H1 (cell line): Measurements from ENCODE around the gene ADM2. TPM values are rescaled to one million over a fixed set of nuclear protein-coding genes. Genes with fewer than 3 reads are reported as not detected.

ENCODE experiments used
- CTCF ChIA-PET: fragments of 300-600 bp; sonication (Branson Sonifier 250); formaldehyde crosslinking; loops from one replicate; lab custom pipeline; 2021; ENCODE audit not compliant: partially characterized antibody; lab: Charles Lee
- POLR2A ChIA-PET: fragments of 300-600 bp; sonication (Branson Sonifier 250); formaldehyde crosslinking; loops from one replicate; lab custom pipeline; 2021; ENCODE audit warnings: inconsistent platforms; ENCODE audit not compliant: partially characterized antibody; lab: Charles Lee
- DNase-seq, 2 experiments: peaks; one replicate each; pipeline versions ENCODE4 v3.0.0 to v3.0.0-alpha.2; 2010 to 2022; ENCODE audit warnings: low spot score in 2 of 2, low read depth in 1 of 2, mixed read lengths in 1 of 2
- FAIRE-seq: peaks from 2 replicates; lab custom pipeline; 2011; peaks lifted over from hg19 to GRCh38; lab: Jason Lieb, UNC
- H2AFZ ChIP-seq: 2 replicates; pipeline ENCODE4 v1.8.1; 2012; ENCODE audit warnings: low read length, inconsistent platforms
- H2AK5ac ChIP-seq: 2 replicates; pipeline ENCODE4 v1.6.1; 2013; ENCODE audit warnings: low read depth, low read length
- H2BK120ac ChIP-seq: replicated peaks from 2 replicates; pipeline ENCODE3; 2013; ENCODE audit warnings: low read depth, low read length, inconsistent platforms
- H2BK12ac ChIP-seq: 2 replicates; pipeline ENCODE4 v1.6.1; 2013; ENCODE audit warnings: low read depth, low read length
- H2BK15ac ChIP-seq: 2 replicates; pipeline ENCODE4 v1.6.1; 2013; ENCODE audit warnings: low read length
- H2BK20ac ChIP-seq: 2 replicates; pipeline ENCODE4 v1.6.1; 2013; ENCODE audit warnings: low read length
- H2BK5ac ChIP-seq: 2 replicates; pipeline ENCODE4 v1.6.1; 2013; ENCODE audit warnings: low read depth, low read length
- H3K14ac ChIP-seq: 2 replicates; pipeline ENCODE4 v1.6.1; 2013; ENCODE audit warnings: inconsistent platforms; ENCODE audit not compliant: insufficient read length
- H3K18ac ChIP-seq: 2 replicates; pipeline ENCODE4 v1.6.1; 2013; ENCODE audit warnings: low read length; ENCODE audit errors: extremely low read depth
- H3K23ac ChIP-seq: 2 replicates; pipeline ENCODE4 v1.6.1; 2013; ENCODE audit warnings: inconsistent platforms; ENCODE audit not compliant: insufficient read length
- H3K23me2 ChIP-seq: 2 replicates; pipeline ENCODE4 v1.6.1; 2013; ENCODE audit warnings: low read depth, low read length
- H3K27ac ChIP-seq: 2 replicates; pipeline ENCODE4 v1.6.1; 2011; ENCODE audit warnings: low read depth, low read length, inconsistent platforms
- H3K27me3 ChIP-seq, 4 experiments: replicated peaks in 1 of 4; 1 replicate in 1 of 4; 2 replicates in 3 of 4; pipeline versions ENCODE4 v1.6.1 to v1.8.1; 2011 to 2013; ENCODE audit warnings: low read length in 3 of 4, mild to moderate bottlenecking in 3 of 4, inconsistent platforms in 2 of 4, mixed read lengths in 2 of 4, moderate library complexity in 1 of 4; ENCODE audit not compliant: control insufficient read depth in 3 of 4, insufficient read depth in 3 of 4; ENCODE audit errors: extremely low read depth in 1 of 4
- H3K36me3 ChIP-seq, 4 experiments: 2 replicates each; pipeline versions ENCODE4 v1.6.1 to v1.8.1; 2011 to 2013; ENCODE audit warnings: mild to moderate bottlenecking in 4 of 4, low read length in 3 of 4, moderate library complexity in 2 of 4, control low read depth in 1 of 4, inconsistent platforms in 1 of 4; ENCODE audit not compliant: insufficient read depth in 4 of 4, control insufficient read depth in 2 of 4
- H3K4ac ChIP-seq: replicated peaks from 2 replicates; pipeline ENCODE3; 2013; ENCODE audit warnings: low read length, low read depth, mixed read lengths, inconsistent platforms; ENCODE audit not compliant: insufficient read length
- H3K4me1 ChIP-seq, 4 experiments: replicated peaks in 1 of 4; 1 replicate in 1 of 4; 2 replicates in 3 of 4; pipeline versions ENCODE4 v1.6.1 to v1.8.1; 2011 to 2013; ENCODE audit warnings: low read length in 3 of 4, inconsistent platforms in 2 of 4, mixed read lengths in 1 of 4; ENCODE audit not compliant: insufficient read depth in 4 of 4, control insufficient read depth in 3 of 4
- H3K4me2 ChIP-seq, 2 experiments: 2 replicates each; pipeline versions ENCODE4 v1.6.1 to v1.8.1; 2011 to 2013; ENCODE audit warnings: low read depth in 2 of 2, low read length in 2 of 2, control low read depth in 1 of 2, inconsistent platforms in 1 of 2, mild to moderate bottlenecking in 1 of 2; ENCODE audit not compliant: insufficient read depth in 1 of 2
- H3K4me3 ChIP-seq, 4 experiments: fragments of 200-600, 300-600 bp in 1 of 4; sonication (generic), shearing (Covaris generic), sonication (Bioruptor Twin) in 1 of 4; 2 replicates each; pipeline versions ENCODE4 v1.5.1 to v1.8.1; 2011 to 2016; ENCODE audit warnings: low read length in 4 of 4, low read depth in 3 of 4, control low read depth in 2 of 4, inconsistent platforms in 2 of 4, mild to moderate bottlenecking in 2 of 4, mixed read lengths in 1 of 4, moderate library complexity in 1 of 4; ENCODE audit not compliant: insufficient read depth in 2 of 4; ENCODE audit errors: extremely low read depth in 1 of 4
- H3K56ac ChIP-seq: replicated peaks from 2 replicates; pipeline ENCODE3; 2013; ENCODE audit warnings: low read depth, mild to moderate bottlenecking, mixed read lengths, low read length, inconsistent platforms; ENCODE audit not compliant: insufficient read length
- H3K79me1 ChIP-seq: 2 replicates; pipeline ENCODE4 v1.6.1; 2013; ENCODE audit warnings: low read depth, low read length, control low read depth
- H3K79me2 ChIP-seq, 2 experiments: 2 replicates each; pipeline versions ENCODE4 v1.6.1 to v1.8.1; 2012 to 2013; ENCODE audit warnings: low read length in 2 of 2, mild to moderate bottlenecking in 2 of 2, inconsistent platforms in 1 of 2; ENCODE audit not compliant: insufficient read depth in 2 of 2, control insufficient read depth in 1 of 2
- H3K9ac ChIP-seq, 4 experiments: replicated peaks in 1 of 4; 1 replicate in 1 of 4; 2 replicates in 3 of 4; pipeline versions ENCODE4 v1.6.1 to v1.8.1; 2011 to 2013; ENCODE audit warnings: low read depth in 3 of 4, low read length in 3 of 4, control low read depth in 2 of 4, mild to moderate bottlenecking in 2 of 4, moderate library complexity in 2 of 4, inconsistent platforms in 1 of 4; ENCODE audit errors: extremely low read depth in 1 of 4
- H3K9me3 ChIP-seq, 2 experiments: 2 replicates each; pipeline versions ENCODE4 v1.6.1 to v1.8.1; 2012 to 2013; ENCODE audit warnings: mild to moderate bottlenecking in 2 of 2, moderate library complexity in 2 of 2, control low read depth in 1 of 2, inconsistent platforms in 1 of 2, low read depth in 1 of 2, low read length in 1 of 2, mixed read lengths in 1 of 2; ENCODE audit not compliant: insufficient read depth in 2 of 2
- H4K20me1 ChIP-seq, 2 experiments: replicated peaks in 1 of 2; 2 replicates each; pipeline versions ENCODE3 to v1.8.1; 2011 to 2013; ENCODE audit warnings: inconsistent platforms in 2 of 2, low read length in 2 of 2, mild to moderate bottlenecking in 1 of 2; ENCODE audit not compliant: insufficient read depth in 2 of 2, control insufficient read depth in 1 of 2
- H4K5ac ChIP-seq: 2 replicates; pipeline ENCODE4 v1.6.1; 2013; ENCODE audit warnings: low read length, low read depth, mixed read lengths, inconsistent platforms; ENCODE audit not compliant: insufficient read length
- H4K8ac ChIP-seq: 2 replicates; pipeline ENCODE4 v1.8.0; 2013; ENCODE audit warnings: mild to moderate bottlenecking, moderate library complexity, low read length, inconsistent platforms; ENCODE audit not compliant: insufficient read depth; ENCODE audit errors: extremely low read depth
- H4K91ac ChIP-seq: replicated peaks from 2 replicates; pipeline ENCODE3; 2013; ENCODE audit warnings: low read length, mixed read lengths, inconsistent platforms; ENCODE audit not compliant: insufficient read length
- BACH1 ChIP-seq: IDR thresholded peaks from 2 replicates; pipeline ENCODE4 v1.6.1; 2012; ENCODE audit warnings: low read length, improper control_type of control experiment
- BCL11A ChIP-seq, 2 experiments: IDR thresholded peaks; one replicate each; pipeline ENCODE4 v1.6.1; 2011; ENCODE audit warnings: low read depth in 2 of 2, low read length in 2 of 2, mild to moderate bottlenecking in 2 of 2
- CTBP2 ChIP-seq: IDR thresholded peaks from 2 replicates; pipeline ENCODE4 v1.7.0; 2011; ENCODE audit warnings: borderline replicate concordance, mild to moderate bottlenecking, moderate library complexity, mixed read lengths, low read length; ENCODE audit not compliant: insufficient read depth, insufficient read length
- HDAC6 ChIP-seq: IDR thresholded peaks from one replicate; pipeline ENCODE4 v1.7.1; 2012; ENCODE audit warnings: low read depth, mild to moderate bottlenecking, inconsistent platforms, low read length, moderate library complexity
- KDM1A ChIP-seq: fragments of 200-600, 300-600 bp; sonication (generic); IDR thresholded peaks from 2 replicates; pipeline ENCODE4 v1.7.1; 2016; ENCODE audit warnings: mild to moderate bottlenecking, low read length, borderline replicate concordance
- KDM4A ChIP-seq: IDR thresholded peaks from one replicate; pipeline ENCODE4 v1.7.1; 2012; ENCODE audit warnings: low read depth, mild to moderate bottlenecking, moderate library complexity, low read length, inconsistent platforms; ENCODE audit not compliant: severe bottlenecking
- MAFK ChIP-seq: IDR thresholded peaks from 2 replicates; pipeline ENCODE4 v1.6.1; 2012; ENCODE audit warnings: low read depth, mild to moderate bottlenecking, improper control_type of control experiment, low read length
- RBBP5 ChIP-seq: IDR thresholded peaks from 2 replicates; pipeline ENCODE4 v1.7.1; 2012; ENCODE audit warnings: low read depth, mild to moderate bottlenecking, inconsistent platforms, low read length, moderate library complexity, borderline replicate concordance
- TAF7 ChIP-seq: optimal IDR thresholded peaks from 2 replicates; pipeline ENCODE3; 2011; ENCODE audit warnings: low read depth, mild to moderate bottlenecking, inconsistent platforms, low read length, moderate library complexity, borderline replicate concordance
- TBP ChIP-seq: IDR thresholded peaks from 2 replicates; pipeline ENCODE4 v1.6.1; 2011; ENCODE audit warnings: low read depth, low read length, improper control_type of control experiment
- TEAD4 ChIP-seq: IDR thresholded peaks from 2 replicates; pipeline ENCODE4 v1.6.1; 2012; ENCODE audit warnings: low read depth, low read length, inconsistent platforms, mixed read lengths
- WGBS, 2 experiments: shearing (Covaris generic) in 1 of 2; methylation state at CpG; one replicate each; pipeline versions ENCODE4 v1.1.6 to v1.1.7; 2013 to 2015; ENCODE audit warnings: low lambda C conversion rate in 2 of 2, mixed read lengths in 2 of 2, inconsistent platforms in 1 of 2, low coverage in 1 of 2, missing lambda C conversion rate in 1 of 2; ENCODE audit not compliant: insufficient replicate concordance in 2 of 2, insufficient coverage in 1 of 2, insufficient read length in 1 of 2; ENCODE audit errors: extremely low coverage in 1 of 2, missing lambda C conversion rate in 1 of 2; 5-methylcytosine and 5-hydroxymethylcytosine counted together
- polyA plus RNA-seq, 7 experiments: library from polyadenylated mRNA; depleted of rRNA in 3 of 7; stranded (reverse) in 5 of 7; unstranded in 2 of 7; fragments of >200 nt in 5 of 7; fragments of 200-250 nt in 2 of 7; gene quantifications; 1 replicate in 5 of 7; 2 replicates in 1 of 7; 4 replicates in 1 of 7; pipeline versions ENCODE4 v1.2.1 to v1.2.3, GENCODE V29; 2011 to 2013; ENCODE audit warnings: missing spikeins in 2 of 7, mixed read lengths in 2 of 7
- total RNA-seq: library from RNA; stranded (reverse); fragmentation: NEBNext Ultra II Directional; extraction: Animal tissue kit (Norgen Biotek cat#: 25700); gene quantifications from 2 replicates; pipeline ENCODE4 v1.2.1, GENCODE V29; 2021

ADM2 gene
- total and polyA plus RNA-seq, 2 of the 8 experiments (the other 6 are each of a cell fraction or from before 2014, with no cell fraction given) = 3.3 to 7.5 TPM

DNA sequence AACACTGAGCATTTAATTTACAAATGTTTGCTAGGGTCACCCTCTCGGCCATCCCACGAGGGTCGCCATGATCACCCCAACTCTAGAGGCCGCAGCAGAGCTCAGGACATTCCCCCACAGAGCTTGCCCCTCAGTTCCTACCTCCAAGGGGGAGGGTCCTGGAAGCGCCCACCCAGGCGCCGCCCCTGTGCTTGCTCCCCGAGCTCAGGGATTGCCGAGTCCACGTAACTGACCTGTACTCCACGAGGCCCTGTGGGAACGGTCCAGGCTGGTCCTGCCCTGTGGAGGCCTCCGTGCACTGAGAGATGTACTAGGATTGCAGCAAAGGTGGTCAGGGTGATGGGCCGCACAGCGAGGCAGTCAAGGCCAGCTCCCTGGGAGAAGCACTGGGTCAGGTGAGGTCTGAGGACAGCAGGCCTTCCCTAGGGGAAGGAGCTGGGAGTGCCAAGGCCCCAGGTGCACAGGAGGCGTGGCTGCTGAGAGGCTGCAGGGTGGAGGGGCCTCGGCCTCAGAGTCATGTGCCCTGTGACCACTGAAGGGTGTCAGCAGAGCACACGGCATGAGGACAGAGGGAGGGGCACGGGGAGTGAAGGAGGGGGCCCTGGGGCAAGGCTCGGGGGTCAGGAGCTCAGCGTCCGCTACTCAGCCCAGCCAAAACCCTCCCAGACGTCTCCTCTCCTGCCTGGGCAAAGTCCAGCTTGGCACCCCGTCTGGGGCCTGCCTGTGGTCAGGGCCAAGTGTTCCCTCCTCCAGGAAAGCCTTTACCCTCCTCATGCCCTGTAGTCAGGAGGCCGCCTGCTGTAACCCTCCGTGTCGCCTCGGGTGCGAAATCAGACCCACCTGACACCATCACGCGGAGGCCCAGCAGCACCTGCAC, 2.9 kb downstream of the ADM2 start:
- Histone ChIP-seq H3K56ac (no peak overlapping the region), H3K4ac (no peak overlapping the region), H3K4me1 (peaks cover 0 to 5% (median 0%) of the 10 kb centered on the region in 4 experiments; a peak in 4 of 7 replicates), H3K36me3 (0 out of 8 replicates have a peak, but pooled peaks cover 0 to 2% (median 0%) of the 10 kb centered on the region in 4 experiments), H2BK12ac (no peak overlapping the region; the same call in 1 of the 2 replicates), H2BK5ac (0 out of 2 replicates have a peak overlapping the region, but pooled peaks have one; percentile 4), H3K18ac (no peak overlapping the region; the same call in 1 of the 2 replicates), H3K14ac (no peak overlapping the region), H3K27me3 (peaks cover 1 to 17% (median 13%) of the 10 kb centered on the region in 4 experiments; a peak in 6 of 7 replicates), H4K8ac (no peak overlapping the region), H4K20me1 (peaks cover 0 to 3% of the 10 kb centered on the region in 2 experiments), H3K23ac (no peak overlapping the region), H3K23me2 (peaks cover 4% of the 10 kb centered on the region; the same call in 1 of the 2 replicates), H3K79me1 (no peaks in the 10 kb centered on the region), H2BK120ac (no peak overlapping the region), H4K5ac (no peak overlapping the region), H2AFZ (no peak overlapping the region), H3K4me3 (no peak overlapping the region), H3K27ac (no peak overlapping the region), H2BK20ac (no peak overlapping the region), H2AK5ac (no peak overlapping the region), H3K9ac (no peak overlapping the region), H3K79me2 (no peaks in the 10 kb centered on the region), H3K4me2 (no peak overlapping the region), H3K9me3 (no peaks in the 10 kb centered on the region), H4K91ac (peak overlapping the region; percentile 41), H2BK15ac (no peak overlapping the region)
- CTCF ChIA-PET = interaction anchor here (1.1 to 5.6 kb wide), 6 partner anchors 8 to 212 kb away, joined by 3 to 54 read pairs (median 3); no protein-coding TSS in a partner anchor
- 88% methylated on average over 27 of the region's 31 CpGs; no CpG with 5 or more reads in 1 of the 2 experiments for WGBS, 2 experiments
- POLR2A ChIA-PET = interaction anchor here (0.6 to 4.8 kb wide), 14 partner anchors 8 to 55 kb away, joined by 3 to 21 read pairs (median 6); no protein-coding TSS in a partner anchor
- FAIRE-seq (no peak), DNase-seq (no peak)
- TF ChIP-seq TBP (no peak), MAFK (no peak), TAF7 (no peak), TEAD4 (no peak), RBBP5 (no peak), KDM1A (no peak), BACH1 (no peak), HDAC6 (no peak), BCL11A (IDR thresholded peaks at IDR 0.05; ENCODE audit: low read depth in 2 of 2, low read length in 2 of 2) (no peak), KDM4A (no peak), CTBP2 (no peak)
